Osteocyte (in vitro differentiated cells): Measurements from ENCODE around the gene NOL3. TPM values are rescaled to one million over a fixed set of nuclear protein-coding genes. Genes with fewer than 3 reads are reported as not detected.
A peak's percentile ranks its signal among the peaks of the same experiment; 100 is the strongest.

Experiments
- DNase-seq: peaks from one replicate; pipeline ENCODE4 v3.0.0; 2021; ENCODE audit warnings: mixed read lengths; ENCODE audit not compliant: unreplicated experiment; ENCODE audit errors: extremely low spot score
- H3K27ac Mint-ChIP-seq: one replicate; pipeline ENCODE4 v1.8.0; 2021; ENCODE audit warnings: mild to moderate bottlenecking, mixed read lengths; ENCODE audit not compliant: unreplicated experiment
- H3K27me3 Mint-ChIP-seq: one replicate; pipeline ENCODE4 v1.8.0; 2021; ENCODE audit warnings: mixed read lengths; ENCODE audit not compliant: unreplicated experiment
- H3K36me3 Mint-ChIP-seq: one replicate; pipeline ENCODE4 v1.8.0; 2021; ENCODE audit warnings: mixed read lengths; ENCODE audit not compliant: unreplicated experiment
- H3K4me1 Mint-ChIP-seq: one replicate; pipeline ENCODE4 v1.8.0; 2021; ENCODE audit warnings: mixed read lengths; ENCODE audit not compliant: unreplicated experiment
- H3K4me3 Mint-ChIP-seq: one replicate; pipeline ENCODE4 v1.8.0; 2021; ENCODE audit warnings: mild to moderate bottlenecking, moderate library complexity, mixed read lengths; ENCODE audit not compliant: unreplicated experiment
- H3K9me3 Mint-ChIP-seq: one replicate; pipeline ENCODE4 v1.8.0; 2021; ENCODE audit warnings: mixed read lengths; ENCODE audit not compliant: unreplicated experiment
- total RNA-seq: library from RNA; stranded (reverse); gene quantifications from 2 replicates; pipeline ENCODE4 v1.2.1, GENCODE V29; 2021
- TF ChIP-seq, protein P1 (sequence below): fragments of 200-600 bp; sonication (generic); IDR thresholded peaks from 2 replicates; pipeline ENCODE4 v1.5.0; 2021; ENCODE audit warnings: antibody characterized with exemption, mild to moderate bottlenecking, moderate library complexity

The NOL3 gene
- total RNA-seq, 1 donor from 2014 or later: 22.8 TPM

DNA sequence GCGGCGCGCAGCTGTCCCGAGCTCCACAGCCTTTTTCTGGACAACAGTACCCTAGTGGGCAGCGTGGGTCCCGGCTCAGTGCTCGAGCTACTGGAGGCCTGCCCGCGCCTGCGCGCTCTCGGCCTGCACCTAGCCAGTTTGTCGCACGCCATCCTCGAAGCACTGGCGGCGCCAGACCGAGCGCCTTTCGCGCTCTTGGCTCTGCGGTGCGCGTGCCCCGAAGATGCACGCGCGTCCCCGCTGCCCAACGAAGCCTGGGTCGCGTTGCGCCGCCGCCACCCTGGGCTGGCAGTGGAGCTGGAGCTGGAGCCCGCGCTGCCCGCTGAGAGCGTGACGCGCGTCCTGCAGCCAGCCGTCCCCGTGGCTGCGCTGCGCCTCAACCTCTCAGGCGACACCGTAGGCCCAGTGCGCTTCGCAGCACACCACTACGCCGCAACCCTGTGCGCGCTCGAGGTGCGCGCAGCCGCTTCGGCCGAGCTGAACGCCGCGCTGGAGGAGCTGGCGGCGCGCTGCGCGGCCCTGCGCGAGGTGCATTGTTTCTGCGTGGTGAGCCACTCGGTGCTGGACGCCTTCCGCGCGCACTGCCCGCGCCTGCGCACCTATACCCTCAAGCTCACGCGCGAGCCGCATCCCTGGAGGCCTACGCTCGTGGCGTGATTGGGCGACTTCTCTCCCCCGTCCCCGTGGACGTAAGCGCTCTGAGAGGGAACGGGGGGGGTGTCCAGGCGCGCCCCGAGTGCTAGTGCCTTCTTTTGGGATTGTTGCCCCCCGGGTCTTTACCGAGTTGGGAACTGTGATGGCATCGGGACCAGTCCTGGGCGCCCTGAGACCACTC is 7.0 kb upstream of the NOL3 start:
- peaks cover 39% of the 10 kb centered on the region for H3K4me1 Mint-ChIP-seq
- H3K36me3 Mint-ChIP-seq: peaks cover 2% of the 10 kb centered on the region
- peak overlapping the region; percentile 52 for H3K4me3 Mint-ChIP-seq
- no peaks in the 10 kb centered on the region for H3K9me3 Mint-ChIP-seq
- no peak overlapping the region for H3K27ac Mint-ChIP-seq
- peaks cover 29% of the 10 kb centered on the region for H3K27me3 Mint-ChIP-seq
- TF ChIP-seq, protein P1, sequence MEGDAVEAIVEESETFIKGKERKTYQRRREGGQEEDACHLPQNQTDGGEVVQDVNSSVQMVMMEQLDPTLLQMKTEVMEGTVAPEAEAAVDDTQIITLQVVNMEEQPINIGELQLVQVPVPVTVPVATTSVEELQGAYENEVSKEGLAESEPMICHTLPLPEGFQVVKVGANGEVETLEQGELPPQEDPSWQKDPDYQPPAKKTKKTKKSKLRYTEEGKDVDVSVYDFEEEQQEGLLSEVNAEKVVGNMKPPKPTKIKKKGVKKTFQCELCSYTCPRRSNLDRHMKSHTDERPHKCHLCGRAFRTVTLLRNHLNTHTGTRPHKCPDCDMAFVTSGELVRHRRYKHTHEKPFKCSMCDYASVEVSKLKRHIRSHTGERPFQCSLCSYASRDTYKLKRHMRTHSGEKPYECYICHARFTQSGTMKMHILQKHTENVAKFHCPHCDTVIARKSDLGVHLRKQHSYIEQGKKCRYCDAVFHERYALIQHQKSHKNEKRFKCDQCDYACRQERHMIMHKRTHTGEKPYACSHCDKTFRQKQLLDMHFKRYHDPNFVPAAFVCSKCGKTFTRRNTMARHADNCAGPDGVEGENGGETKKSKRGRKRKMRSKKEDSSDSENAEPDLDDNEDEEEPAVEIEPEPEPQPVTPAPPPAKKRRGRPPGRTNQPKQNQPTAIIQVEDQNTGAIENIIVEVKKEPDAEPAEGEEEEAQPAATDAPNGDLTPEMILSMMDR: no peak
- DNase-seq: no peak

DNA sequence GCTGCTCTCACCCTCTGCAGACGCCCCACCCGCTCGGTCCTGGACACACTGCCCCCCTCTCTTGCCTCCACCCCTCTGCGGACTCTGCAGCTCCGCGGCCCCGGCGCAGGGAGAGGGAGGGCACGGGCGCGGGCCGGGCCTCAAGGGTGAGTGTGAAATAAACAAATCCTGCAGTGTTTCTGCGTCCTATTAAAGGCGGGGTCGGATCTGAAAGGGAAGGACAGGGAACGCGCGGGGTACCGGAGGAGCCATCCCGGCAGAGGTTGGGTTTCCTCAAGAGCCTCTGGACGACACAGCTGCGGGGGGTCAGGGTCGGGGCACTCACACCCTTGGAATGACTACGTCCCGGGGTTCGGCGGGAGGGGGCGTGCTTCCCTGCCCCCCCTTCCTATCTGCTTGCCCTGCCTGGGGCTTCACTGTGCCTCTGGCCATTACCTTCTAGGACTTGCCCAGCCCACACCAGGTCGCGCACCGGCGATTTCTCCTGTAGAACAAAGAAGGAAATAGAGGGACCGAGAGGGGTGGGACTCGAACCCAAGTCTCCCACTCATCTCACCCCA is 6.3 kb upstream of the NOL3 start:
- DNase-seq: no peak
- Mint-ChIP-seq H3K36me3 (no peaks in the 10 kb centered on the region), H3K27me3 (peaks cover 29% of the 10 kb centered on the region), H3K4me1 (peaks cover 33% of the 10 kb centered on the region), H3K4me3 (peak overlapping the region; percentile 52), H3K9me3 (no peaks in the 10 kb centered on the region), H3K27ac (no peak overlapping the region)
- TF ChIP-seq, protein P1: no peak

DNA sequence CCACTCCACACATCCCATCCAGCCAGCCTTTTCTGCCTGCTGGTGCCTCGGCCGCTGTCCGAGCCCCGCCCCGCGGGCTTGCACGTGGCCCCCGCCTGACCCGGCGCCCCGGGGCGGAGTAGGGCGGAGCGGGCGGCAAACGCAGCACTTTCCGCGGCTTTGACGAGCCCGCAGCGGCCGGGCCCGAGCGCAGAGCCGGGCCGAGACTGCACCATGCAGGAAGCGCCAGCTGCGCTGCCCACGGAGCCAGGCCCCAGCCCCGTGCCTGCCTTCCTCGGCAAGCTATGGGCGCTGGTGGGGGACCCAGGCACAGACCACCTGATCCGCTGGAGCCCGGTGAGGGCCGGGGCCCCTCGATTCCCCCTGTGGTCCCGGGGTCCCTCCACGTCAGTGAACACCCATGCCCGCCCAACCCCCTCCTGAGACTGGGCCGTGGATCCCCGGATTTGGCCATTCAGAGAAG is 5.7 kb upstream of the NOL3 start, which contains the start of gene HSF4:
Gene HSF4, plus strand, starts transcription at position 147 of the 463 bp plus-strand sequence. Its CDS starts 67 bp downstream, at position 214.
- H3K4me3 Mint-ChIP-seq: peak within 1 kb of the TSS; percentile 52
- H3K9me3 Mint-ChIP-seq: no peaks in the 10 kb centered on the region
- DNase-seq: no peak
- peaks cover 29% of the 10 kb centered on the region for H3K27me3 Mint-ChIP-seq
- H3K4me1 Mint-ChIP-seq: peaks cover 33% of the 10 kb centered on the region
- H3K36me3 Mint-ChIP-seq: no peaks in the 10 kb centered on the region
- H3K27ac Mint-ChIP-seq: no peak within 1 kb of the TSS
- TF ChIP-seq, protein P1: no peak

DNA sequence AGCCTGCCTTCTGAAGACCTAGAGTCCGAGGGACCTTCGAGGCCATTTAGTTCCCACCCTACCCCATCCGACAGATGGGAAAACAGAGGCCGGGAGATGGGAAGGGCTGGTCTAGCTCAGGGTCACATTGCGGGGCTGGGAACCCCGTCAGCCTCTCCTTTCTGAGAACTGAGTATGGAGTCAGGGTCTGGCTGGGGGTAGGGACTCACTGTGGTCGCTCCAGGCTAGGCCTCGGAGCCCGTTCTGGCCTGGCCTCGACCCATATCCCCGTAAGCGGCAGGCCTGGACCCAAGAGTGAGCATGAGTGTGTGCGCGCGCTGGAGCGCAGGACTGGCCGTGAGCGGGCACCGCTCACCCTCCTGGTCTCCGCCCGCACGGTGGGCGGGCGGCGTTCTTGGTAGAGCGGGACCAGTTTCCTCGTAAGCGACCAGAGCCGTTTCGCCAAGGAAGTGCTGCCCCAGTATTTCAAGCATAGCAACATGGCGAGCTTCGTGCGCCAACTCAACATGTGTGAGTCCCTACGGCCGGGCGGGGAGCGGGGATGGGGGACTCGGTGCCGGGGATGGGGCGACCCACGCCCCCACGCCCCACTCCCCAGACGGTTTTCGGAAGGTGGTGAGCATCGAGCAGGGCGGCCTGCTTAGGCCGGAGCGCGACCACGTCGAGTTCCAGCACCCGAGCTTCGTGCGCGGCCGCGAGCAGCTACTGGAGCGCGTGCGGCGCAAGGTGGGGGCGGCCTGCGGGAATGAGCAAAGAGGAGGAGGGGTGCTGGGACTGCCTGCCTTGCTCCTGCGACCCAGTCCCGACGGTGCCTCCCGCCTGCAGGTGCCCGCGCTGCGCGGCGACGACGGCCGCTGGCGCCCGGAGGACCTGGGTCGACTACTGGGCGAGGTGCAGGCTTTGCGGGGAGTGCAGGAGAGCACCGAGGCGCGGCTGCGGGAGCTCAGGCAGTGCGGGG is 4.9 kb upstream of the NOL3 start:
- TF ChIP-seq, protein P1: no peak
- Mint-ChIP-seq H3K27ac (no peak overlapping the region), H3K27me3 (peaks cover 29% of the 10 kb centered on the region), H3K9me3 (no peaks in the 10 kb centered on the region), H3K4me1 (peaks cover 39% of the 10 kb centered on the region), H3K36me3 (no peaks in the 10 kb centered on the region), H3K4me3 (peak overlapping the region; percentile 40)
- no peak for DNase-seq
